ENCODE results near the gene GOLGA5. TPM values are rescaled to one million over a fixed set of nuclear protein-coding genes. Genes with fewer than 3 reads are reported as not detected.

GOLGA5 gene
- total and polyA plus RNA-seq, 2 of the 13 experiments (the other 11 are each of a cell fraction or from before 2014, with no cell fraction given) = 31.0 to 40.0 TPM

DNA sequence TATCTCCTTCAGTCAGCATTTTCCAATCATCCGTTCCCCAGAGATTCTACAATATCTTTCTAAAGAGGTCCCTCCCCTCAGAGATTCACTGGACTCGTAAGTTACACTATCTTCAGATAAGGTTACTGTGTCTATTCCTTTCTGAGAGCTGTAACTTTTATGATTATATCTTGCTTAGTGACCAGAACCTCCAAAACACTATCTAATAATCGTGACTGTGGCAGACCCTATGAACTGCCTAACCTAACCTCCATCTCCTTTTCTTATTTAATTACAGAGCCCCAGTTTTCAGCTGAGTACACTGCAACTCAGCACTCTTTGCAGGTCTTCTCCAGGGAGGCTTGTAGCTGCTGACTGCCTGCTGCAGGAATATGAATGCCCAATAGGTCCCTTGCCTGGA is 90.3 kb downstream of the GOLGA5 start:
- ChIA-PET CTCF (ENCODE audit: low intra/inter-chr PET ratio, low total read pairs) (no interaction called here), POLR2A (no interaction called here)
- H3K27me3 ChIP-seq (ENCODE audit: control insufficient read depth in 1 of 2, insufficient read depth in 2 of 2, low read length in 2 of 2) = no peaks in the 10 kb centered on the region; a peak in 1 of 5 replicates
- ATAC-seq = no peak
- no peak overlapping the region for H3K27ac ChIP-seq (ENCODE audit: extremely low read length, insufficient read depth, low read length)
- H3K4me1 ChIP-seq (ENCODE audit: insufficient read depth, low read length) = peaks cover 7% of the 10 kb centered on the region; the same call in 1 of the 2 replicates
- in situ Hi-C loops (cut with HindIII; ENCODE audit: extremely low pct_ligation_motif_present, low pct_unique_long_range_greater_than_20kb) = no loop called here
- H3K79me2 ChIP-seq (ENCODE audit: insufficient read depth, low read length) = no peaks in the 10 kb centered on the region
- TF ChIP-seq MAFK (conservative IDR thresholded peaks at IDR 0.05 in 1 of 2, IDR thresholded peaks at IDR 0.05 in 1 of 2; ENCODE audit: low read length in 2 of 2) = peak in 1 of 2 experiments; percentile 28; a peak in 1 of 4 replicates
- TF ChIP-seq CBFB (CRISPR knock-in tag; IDR thresholded peaks at IDR 0.05) = no peak
- FAIRE-seq = no peak
- no TSS peak for BruUV-seq (replicated peaks)
- intact Hi-C loops (cut with micrococcal nuclease; ENCODE audit: unreplicated experiment) = no loop called here
- WGBS (ENCODE audit: low lambda C conversion rate) = 17% methylated on average over 3 of the region's 3 CpGs
- no peaks in the 10 kb centered on the region for H4K20me1 ChIP-seq (ENCODE audit: insufficient read depth, low read length)
- no peaks in the 10 kb centered on the region for H3K9me3 ChIP-seq (ENCODE audit: low read length)
- H3K9ac ChIP-seq (ENCODE audit: insufficient read depth, low read depth, low read length) = no peak overlapping the region
- no peak overlapping the region for H3K4me3 ChIP-seq (replicated peaks in 1 of 3; ENCODE audit: insufficient read depth in 1 of 3, low read depth in 2 of 3, low read length in 3 of 3)
- DNase-seq (ENCODE audit: low spot score) = no peak
- no peaks in the 10 kb centered on the region for H3K36me3 ChIP-seq (replicated peaks in 1 of 2; ENCODE audit: control insufficient read depth in 1 of 2, insufficient read depth in 2 of 2, low read length in 2 of 2)
- no peak overlapping the region for H2AFZ ChIP-seq (ENCODE audit: low read length)
- no peak overlapping the region for H3K4me2 ChIP-seq (ENCODE audit: low read depth, low read length)

GRCh38 chr14:92885279-92886061 is 91.4 kb downstream of the GOLGA5 start:
- ChIA-PET CTCF (ENCODE audit: low intra/inter-chr PET ratio, low total read pairs) (no interaction called here), POLR2A (no interaction called here)
- ATAC-seq (no peak), FAIRE-seq (no peak), DNase-seq (ENCODE audit: low spot score) (no peak)
- Histone ChIP-seq H3K4me1 (ENCODE audit: insufficient read depth, low read length) (peaks cover 7% of the 10 kb centered on the region; the same call in 1 of the 2 replicates), H3K9ac (ENCODE audit: insufficient read depth, low read depth, low read length) (no peak overlapping the region), H3K27me3 (ENCODE audit: control insufficient read depth in 1 of 2, insufficient read depth in 2 of 2, low read length in 2 of 2) (no peaks in the 10 kb centered on the region; a peak in 1 of 5 replicates), H2AFZ (ENCODE audit: low read length) (no peak overlapping the region), H3K9me3 (ENCODE audit: low read length) (no peaks in the 10 kb centered on the region), H4K20me1 (ENCODE audit: insufficient read depth, low read length) (no peaks in the 10 kb centered on the region), H3K79me2 (ENCODE audit: insufficient read depth, low read length) (no peaks in the 10 kb centered on the region), H3K36me3 (replicated peaks in 1 of 2; ENCODE audit: control insufficient read depth in 1 of 2, insufficient read depth in 2 of 2, low read length in 2 of 2) (no peaks in the 10 kb centered on the region), H3K27ac (ENCODE audit: extremely low read length, insufficient read depth, low read length) (no peak overlapping the region), H3K4me2 (ENCODE audit: low read depth, low read length) (no peak overlapping the region), H3K4me3 (replicated peaks in 1 of 3; ENCODE audit: insufficient read depth in 1 of 3, low read depth in 2 of 3, low read length in 3 of 3) (no peak overlapping the region)
- in situ Hi-C loops (cut with HindIII; ENCODE audit: extremely low pct_ligation_motif_present, low pct_unique_long_range_greater_than_20kb) (no loop called here), intact Hi-C loops (cut with micrococcal nuclease; ENCODE audit: unreplicated experiment) (no loop called here)
- no TSS peak for BruUV-seq (replicated peaks)
- 34% methylated on average over 8 of the region's 8 CpGs for WGBS (ENCODE audit: low lambda C conversion rate)
- TF ChIP-seq ZNF614 (CRISPR knock-in tag; IDR thresholded peaks at IDR 0.05; ENCODE audit: borderline replicate concordance) (no peak), ZNF264 (CRISPR knock-in tag; IDR thresholded peaks at IDR 0.05) (no peak), ZSCAN22 (CRISPR knock-in tag; IDR thresholded peaks at IDR 0.05) (no peak), ZNF678 (CRISPR knock-in tag; IDR thresholded peaks at IDR 0.05) (no peak), SP140L (CRISPR knock-in tag; IDR thresholded peaks at IDR 0.05; ENCODE audit: borderline replicate concordance) (no peak), ZNF563 (CRISPR knock-in tag; IDR thresholded peaks at IDR 0.05) (no peak), ZUFSP (CRISPR knock-in tag; IDR thresholded peaks at IDR 0.05; ENCODE audit: borderline replicate concordance) (no peak), NR2C2 (CRISPR knock-in tag; IDR thresholded peaks at IDR 0.05; ENCODE audit: borderline replicate concordance) (no peak), ZNF235 (CRISPR knock-in tag; IDR thresholded peaks at IDR 0.05; ENCODE audit: borderline replicate concordance) (no peak), ZNF253 (CRISPR knock-in tag; IDR thresholded peaks at IDR 0.05; ENCODE audit: borderline replicate concordance) (no peak), SNRNP70 (IDR thresholded peaks at IDR 0.05; ENCODE audit: low read depth, low read length) (no peak), TIGD3 (CRISPR knock-in tag; IDR thresholded peaks at IDR 0.05; ENCODE audit: borderline replicate concordance) (no peak), AGO2 (optimal IDR thresholded peaks at IDR 0.05; ENCODE audit: low read depth, low read length) (no peak)

All from HepG2 (cell line).